Stimulated activated CD4-positive, alpha-beta T cell treated with anti-CD3 and anti-CD28 coated beads, TNF-alpha, amount 100 ng/mL, for 24 hours (primary cell): Measurements from ENCODE around the gene ATXN7.

Experiments used
- DNase-seq, 3 experiments: peaks; one replicate each; pipeline ENCODE4 v3.0.0-alpha.2; 2020; ENCODE audit warnings: low read depth in 3 of 3

ATXN7 gene

DNA sequence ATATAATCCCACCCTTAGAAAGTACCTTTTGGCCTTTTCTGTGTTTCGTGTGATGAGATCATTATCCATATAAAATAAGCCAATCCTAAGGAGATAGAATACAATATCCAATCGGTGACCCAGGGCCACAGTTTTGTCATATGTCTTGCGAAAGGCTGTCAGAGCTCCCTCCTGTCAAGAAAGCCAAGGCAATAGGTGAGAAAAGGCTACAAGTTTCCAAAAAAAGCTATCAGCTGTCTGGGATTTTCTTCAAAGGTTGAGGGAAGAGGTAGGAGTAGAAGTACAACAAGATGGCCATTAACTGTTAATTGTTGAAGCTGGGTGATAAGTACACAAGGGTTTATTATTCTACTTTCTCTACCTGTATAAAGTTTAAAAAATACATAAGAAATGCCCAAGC is 155.6 kb downstream of the ATXN7 start:
- no peak for DNase-seq

DNA sequence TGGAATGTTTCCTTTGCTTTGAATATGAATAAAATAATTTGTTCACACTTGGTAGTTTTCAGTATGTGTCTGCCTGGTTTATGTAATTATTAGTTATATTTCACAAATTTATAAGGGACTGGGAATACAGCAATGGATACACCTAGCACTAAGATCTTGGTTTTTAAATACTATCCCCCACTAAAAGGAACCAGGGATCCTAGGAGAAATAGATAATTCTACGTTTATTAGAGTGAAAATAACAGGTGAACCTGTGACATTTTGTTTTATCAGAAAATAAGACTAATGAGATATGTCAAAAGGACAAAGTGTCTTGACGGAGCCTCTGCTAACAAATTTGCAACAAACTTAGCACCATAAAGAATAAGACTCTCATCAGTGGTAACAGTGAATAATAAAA is 156.2 kb downstream of the ATXN7 start:
- DNase-seq, result no peak

DNA sequence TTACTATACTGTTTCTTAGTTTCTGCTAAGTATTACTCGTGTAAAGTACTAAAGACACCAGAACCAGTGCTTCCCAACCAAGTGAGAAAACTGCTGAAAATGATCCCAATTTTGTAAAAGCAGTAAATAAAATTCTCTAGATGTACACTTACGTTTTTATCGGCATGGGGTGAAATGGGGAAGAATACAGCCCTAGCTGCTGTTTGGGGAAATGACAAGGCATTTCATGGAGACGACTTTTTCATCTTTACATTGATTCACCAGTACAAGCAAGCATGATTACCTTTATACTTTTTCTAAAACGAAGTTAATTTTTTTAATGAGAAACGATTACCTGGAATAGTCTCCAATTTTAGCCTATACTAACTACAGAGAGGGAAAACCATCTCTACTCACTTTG is 158.3 kb downstream of the ATXN7 start:
- DNase-seq, result no peak

DNA sequence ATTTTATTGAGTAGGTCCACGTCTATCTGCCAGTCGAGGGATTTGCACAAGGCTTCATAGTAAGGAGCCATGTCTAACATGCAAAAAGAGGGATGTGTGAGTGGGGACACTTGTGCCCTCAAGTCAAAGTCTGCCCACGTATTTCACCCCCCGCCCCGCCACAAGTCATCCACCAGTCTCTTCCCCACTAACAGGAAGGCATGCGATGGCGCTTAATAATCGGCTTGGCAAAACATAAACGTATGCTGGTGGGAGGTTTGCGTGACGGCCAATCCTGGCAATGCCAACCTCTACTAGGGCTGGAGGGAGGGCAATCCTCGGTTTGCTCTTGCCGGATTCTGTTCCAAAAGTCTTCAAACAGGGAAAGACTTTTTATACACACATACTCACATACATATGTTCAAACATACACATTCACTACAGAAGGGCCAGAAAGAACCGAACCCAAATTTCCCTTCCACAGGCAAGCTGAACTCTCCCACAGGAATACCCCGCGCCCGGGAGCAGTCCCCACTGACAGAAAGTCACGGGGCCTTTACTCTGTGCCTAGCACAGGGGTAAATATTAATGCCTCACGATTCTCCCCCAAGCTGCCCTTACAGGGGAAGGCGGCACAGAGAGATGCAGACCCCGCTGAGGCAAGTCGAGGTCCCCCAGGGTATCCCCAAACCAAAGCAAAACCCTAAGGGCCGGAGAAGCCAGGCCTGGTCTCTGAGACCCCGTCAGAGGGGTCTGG is 159.0 kb downstream of the ATXN7 start:
- peak in 1 of 3 experiments; percentile 4 for DNase-seq

DNA sequence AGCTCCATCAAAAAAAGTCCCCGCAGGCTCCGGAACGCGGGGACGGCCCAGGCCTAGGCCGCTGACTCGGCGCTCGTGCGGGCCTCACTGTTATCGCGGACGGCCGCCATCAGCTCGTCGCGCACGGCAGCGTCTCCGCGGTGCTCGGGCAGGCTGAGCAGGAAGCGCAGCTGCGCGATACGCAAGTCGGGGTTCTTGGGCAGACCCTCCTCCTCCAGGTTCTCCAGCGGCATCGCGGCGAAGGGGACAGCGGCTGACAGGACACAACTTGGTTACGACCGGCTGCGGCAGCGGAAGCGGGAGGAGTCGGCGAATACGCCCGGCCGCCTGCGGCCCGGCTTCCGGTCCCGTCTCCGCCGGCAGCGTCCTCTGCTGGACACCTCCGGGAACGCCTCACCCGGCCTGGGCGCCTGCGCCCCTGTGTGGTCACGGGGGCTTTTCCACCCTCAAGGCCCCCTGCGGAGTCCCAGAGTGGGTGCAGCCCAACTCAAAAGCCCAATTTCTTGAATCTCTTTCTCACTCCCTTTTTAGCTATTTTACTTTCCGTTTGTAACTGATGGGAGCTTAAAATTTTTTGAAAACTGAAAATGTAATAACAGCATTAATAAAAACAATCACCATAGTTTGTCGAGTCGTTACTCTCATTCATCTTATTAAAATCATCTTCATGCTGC is 159.7 kb downstream of the ATXN7 start, which contains the start of gene PSMD6:
Gene PSMD6, minus strand, starts transcription at position 308 of the 674 bp plus-strand sequence. Its CDS starts 75 bp downstream, at position 233.
- peak; percentile 89 to 92 (median 91) for DNase-seq

DNA sequence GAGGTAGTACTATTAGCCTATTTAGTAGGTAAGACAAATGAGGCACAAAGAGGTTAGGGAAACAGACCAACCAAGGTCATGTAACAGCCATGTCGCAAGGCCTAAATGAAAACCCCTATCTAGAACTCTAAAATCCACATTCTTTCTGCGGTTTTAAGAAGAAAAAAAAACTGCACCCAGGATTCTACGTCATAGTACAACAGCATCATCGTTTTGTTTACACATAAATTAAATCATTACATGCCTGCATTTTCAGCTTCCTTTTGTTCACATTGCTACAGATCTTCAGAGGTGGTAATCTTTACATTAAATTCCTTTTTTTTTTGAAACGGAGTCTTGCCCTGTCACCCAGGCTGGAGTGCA is 160.2 kb downstream of the ATXN7 start:
- DNase-seq, result no peak

DNA sequence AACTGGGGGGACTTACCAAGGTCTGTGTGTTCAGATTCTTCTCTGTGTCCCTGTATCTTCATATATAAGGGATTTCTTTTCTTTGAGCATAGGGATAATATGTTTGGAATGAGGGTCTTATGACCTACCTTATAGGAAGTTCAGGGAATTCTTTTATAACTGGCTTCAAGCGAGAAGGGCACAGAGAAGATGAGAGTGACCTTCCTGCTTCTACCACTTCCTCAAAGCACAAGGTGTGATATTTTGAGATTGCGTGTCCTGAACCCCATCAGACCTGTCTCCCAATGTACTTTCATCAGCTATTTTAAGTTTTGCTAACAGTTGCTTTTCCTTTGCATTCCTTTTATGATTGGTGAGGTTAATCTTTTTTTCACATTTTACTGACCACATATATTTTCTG is 162.7 kb downstream of the ATXN7 start:
- no peak for DNase-seq

DNA sequence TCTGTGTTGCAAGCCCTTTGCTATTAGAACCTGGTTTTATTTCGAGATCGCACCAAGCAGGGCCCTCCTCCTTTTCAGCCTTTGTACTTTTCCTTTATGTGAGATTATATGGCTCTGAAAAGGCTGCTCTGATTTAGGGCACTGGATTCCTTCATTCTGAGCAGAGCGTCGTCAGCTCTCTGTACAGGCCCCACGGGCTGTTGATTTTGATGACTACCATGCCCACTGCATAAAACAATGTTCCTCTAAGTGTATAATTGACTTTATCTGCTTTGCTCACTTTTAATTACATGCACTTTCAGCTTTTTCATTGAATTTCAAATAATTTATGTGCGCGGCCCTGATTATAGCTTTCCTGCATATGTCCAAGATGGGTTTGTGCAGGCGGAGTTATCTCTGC is 164.0 kb downstream of the ATXN7 start:
- no peak for DNase-seq

DNA sequence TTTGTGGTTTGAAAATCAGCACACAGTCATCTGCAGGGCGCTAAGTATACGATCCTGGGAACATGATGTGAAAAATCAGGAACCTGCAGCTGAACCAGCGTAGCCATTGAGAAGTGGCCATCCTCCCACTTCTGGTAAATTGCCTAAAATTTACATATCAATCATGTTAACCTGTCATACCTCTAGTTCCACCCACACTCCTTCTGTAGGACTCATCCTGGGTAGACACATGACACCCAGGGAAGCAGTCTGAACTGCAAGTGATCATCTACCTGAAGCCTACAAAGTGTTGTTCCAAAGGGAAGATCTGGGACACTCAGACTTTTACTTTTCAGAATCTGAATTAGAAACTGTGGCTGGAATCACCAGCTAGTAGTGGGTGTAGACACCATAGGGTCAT is 165.1 kb downstream of the ATXN7 start:
- DNase-seq, result no peak

DNA sequence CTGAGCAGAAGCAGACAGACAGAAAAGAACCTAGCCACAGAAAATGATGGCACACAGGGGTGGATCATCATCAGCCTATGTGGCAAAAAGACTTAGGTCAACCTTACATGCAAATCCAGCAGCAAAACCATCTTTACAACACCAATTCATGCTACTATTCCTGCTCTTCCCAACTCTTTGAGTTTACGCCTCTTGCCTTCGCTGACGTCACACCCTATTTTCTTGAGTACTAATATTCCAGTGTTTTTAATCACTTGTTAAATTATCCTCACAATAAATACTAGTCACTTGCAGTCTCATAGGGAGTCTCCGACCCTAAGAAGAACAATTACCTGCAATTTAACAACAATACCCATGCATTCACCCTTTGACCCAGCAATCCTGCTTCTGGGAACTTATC is 165.6 kb downstream of the ATXN7 start:
- no peak for DNase-seq

DNA sequence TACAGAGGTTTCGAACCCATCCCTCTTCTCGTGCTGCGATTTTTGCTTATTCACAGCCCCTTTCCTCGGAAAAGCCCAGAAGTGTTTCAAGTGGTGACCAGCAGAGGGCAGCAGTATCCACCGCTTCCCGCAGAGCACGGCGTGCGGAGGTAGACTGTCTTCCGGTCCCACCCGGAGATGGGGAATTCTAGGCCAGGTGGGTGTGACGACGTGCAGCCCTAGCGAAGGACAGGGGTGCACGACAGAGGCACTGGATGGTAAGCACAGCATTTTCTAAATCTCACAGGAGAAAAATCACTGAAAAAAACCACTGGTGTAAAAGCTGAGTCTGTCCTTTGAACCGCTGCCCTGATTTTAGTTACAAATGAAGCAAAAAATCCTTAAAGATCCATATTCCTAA is 167.1 kb downstream of the ATXN7 start:
- DNase-seq, result peak; percentile 64 to 78 (median 69)

DNA sequence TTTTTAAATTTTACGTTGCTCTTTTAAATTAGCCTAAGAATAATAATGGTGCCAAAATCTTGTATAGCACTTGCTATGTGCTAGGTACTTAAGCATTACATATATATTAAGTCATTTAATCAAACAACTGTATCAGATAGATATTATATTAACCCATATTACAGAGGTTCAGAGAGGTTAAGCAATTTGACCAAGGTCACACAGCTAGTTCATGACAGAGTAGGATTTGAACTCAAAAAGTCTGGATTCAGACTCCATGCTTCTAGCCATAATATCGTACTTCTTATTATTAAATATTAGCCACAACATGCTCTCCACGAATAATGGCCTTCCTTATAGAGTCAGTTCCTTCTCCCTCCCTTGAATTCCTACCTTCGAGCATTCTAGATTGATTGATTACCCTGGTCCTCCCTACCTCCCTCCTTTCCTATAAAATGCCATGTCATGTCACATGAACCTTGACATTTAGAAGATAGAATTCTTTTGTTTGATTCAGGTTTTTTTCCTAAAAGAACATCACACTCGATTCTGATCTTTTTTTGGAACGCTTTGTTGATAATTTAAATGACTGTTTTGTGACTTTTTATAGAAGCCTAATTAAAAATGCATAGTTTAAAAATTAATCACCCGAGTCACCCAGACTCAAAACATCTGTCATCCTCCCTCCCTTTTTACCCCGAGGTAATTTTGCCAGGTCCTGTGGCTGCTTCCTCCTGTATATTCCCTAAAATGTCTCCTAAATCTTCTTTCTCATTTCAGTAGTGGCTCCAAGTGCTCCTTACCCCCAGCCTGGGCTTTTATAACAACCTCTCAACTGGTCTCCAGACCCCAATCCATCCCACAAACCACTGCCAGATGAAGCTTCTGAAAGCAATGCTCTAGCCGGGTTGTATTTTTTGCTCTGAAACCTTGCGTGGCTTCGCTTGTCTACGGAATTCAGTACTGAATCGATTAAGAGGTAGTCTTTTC is 168.2 kb downstream of the ATXN7 start:
- no peak for DNase-seq

DNA sequence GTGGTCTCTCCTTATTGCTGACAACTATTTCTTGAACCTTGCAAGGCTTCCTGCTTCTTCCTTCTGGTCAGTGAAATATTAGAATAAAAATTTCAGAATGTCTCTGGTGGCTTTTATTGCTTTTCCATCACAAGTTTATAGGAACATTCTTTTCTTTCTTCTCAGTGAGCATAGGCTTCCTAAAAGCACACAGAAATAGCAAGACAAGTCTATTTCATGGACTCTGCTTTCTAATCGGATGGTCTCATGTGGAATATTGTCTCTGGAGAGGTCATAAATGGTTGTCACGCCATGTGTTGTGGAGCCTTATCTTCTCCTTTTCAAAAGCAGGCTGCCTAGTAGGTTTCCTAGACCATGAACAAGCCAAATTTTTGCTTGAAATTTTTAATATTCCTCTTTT is 169.4 kb downstream of the ATXN7 start:
- DNase-seq, result no peak

DNA sequence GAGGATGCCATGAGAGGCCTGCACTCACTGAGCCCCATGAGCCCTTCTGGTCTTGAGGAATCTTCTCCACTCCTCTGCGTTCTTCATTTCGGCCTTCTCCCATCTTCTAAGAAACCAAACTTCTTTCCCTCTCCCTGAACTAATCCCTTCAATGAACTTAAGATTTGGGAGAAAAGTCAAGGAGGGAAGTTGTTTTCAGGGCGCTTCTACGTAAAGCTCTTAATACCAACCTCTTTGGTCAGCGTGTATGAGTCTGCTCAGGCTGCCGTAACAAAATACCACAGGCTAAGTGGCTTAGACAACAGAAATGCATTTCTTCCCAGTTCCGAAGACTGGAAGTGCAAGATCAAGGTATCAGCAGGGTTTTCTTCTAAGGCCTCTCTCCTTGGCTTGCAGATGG is 173.4 kb downstream of the ATXN7 start:
- no peak for DNase-seq

DNA sequence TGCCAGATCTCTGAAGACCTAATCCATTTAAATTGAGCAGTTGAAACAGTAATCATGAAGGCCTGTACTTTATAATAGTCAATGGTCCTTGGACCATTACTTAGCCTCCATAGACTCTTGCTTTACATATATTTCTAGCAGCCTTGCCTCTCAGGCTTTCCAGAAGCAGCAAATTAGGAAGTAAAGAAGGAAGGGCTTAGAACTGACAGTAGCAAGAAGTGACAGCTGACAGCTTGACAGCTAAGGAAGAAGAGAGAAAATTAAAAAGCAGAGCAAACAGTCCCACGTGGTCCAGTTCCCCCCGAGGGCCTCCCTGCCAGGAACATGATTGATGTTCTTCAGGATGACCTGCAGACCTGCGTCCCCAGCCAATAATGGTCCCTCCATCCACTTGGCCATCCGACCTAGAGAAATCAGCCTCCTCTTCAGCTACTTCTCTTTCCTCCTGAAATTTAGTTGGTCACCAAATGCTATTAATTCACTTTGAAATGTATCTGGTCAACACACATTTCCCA is 174.6 kb downstream of the ATXN7 start:
- no peak for DNase-seq

DNA sequence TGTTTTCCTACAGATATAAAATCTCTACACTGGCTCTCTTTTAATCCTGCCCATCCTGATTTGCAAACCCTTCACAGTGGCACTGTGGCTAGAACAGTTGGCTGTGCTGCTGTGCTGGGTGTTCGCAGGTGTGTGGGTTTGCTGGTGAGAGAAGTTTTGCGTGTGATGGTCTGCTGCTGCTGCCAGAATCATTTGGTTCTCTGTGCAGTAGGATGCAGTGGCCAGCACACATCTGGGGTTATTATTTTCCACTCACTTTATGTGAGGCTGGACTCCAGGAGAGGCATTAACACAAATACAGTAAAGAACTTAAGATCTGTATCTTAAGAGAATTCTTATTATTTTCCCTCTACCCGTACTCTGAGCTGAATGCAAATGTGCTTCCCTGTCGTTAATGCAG is 175.7 kb downstream of the ATXN7 start:
- no peak for DNase-seq

DNA sequence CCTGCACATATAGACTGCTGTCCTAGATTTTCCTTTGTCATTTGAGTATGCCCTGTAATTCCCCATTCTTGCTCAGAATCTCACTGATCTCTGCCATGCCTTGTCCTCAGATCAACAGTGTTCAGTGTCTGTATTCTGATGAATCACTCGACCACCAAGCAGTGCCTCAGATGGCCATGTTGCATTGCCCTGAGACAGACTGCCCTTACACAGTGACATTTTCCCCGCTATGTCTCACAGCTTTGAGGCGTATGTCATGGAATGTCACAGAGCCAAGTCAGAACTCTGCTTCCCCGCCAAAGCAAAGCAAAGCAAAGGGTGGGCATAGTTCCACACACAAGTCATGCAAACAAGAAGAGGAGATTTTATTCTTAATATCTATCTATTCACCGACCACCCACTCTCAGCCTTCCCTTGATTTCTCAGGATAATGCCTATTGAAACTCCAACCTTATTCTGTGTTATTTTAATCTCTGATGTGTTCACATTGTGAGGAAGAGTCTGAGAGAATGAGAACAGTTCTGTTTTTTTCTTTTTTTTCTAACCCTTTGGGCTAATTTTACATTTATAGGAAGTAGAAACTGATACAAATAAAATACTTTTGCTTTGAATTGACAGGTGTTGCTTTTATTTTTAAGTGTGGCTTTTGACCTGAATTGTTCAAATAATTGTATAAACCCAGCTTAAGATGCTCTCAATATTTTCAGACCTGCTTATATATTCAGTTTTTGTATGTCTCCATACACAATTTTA is 176.5 kb downstream of the ATXN7 start:
- DNase-seq, result no peak

DNA sequence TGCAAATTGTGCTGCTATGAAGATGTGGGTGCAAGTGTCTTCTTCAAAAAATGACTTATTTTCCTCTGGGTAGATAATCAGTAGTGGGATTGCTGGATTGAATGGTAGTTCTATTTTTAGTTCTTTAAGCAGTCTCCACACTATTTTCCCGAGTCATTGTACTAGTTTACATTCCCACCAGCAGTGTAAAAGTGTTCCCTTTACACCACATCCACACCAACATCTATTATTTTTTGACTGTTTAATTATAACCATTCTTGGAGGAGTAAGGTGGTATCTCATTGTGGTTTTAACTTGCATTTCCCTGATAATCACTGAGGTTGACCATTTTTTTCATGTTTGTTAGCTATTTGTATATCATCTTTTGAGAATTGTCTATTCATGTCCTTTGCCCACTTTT is 179.3 kb downstream of the ATXN7 start:
- no peak for DNase-seq

DNA sequence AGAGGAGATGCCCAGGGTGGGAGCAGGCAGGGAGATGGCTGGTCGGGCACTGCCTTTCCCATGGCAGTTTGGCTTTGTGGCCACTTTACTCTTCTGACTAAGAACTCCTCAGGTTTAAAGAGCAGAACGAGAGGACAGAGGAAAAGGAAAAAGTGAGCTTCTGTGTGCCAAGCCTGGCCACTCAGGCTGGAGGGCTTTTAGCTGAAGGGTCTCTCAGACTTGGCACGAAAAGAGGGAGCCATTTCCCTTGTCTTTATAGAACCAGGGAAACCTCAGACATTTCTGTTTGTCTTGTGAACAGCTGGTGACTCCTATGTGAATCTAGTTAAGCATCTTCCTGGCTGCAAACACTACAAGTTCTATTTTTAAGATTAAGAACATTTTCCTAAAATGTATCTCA is 182.9 kb downstream of the ATXN7 start:
- DNase-seq, result no peak

DNA sequence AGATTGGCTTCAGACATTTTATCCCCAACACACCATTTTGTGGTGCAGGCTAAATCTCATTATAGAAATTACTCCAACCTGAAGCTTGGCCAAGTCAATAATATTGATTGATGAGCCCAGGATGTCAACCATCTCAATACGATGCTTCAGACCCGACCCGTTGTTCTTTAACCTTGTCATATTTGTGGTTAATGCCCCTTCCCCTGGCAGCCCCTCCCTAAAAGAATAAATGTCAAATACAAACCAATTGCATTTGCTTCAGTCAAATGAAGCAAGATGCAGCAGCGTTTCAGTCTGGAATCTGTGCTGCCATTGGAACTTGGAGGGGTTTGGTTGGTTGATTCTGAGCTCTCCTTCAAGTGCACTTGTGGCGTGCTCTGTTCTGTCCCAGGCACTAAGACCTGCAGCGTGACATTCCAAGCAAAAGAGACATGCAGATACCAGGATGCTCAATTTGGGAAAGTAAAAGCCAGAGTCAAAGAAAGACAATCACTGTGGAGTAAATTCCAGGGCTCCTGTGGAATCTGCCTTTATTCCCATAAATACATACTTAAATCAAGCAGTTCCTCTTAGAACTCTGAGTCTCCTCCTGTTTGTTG is 183.4 kb downstream of the ATXN7 start:
- no peak for DNase-seq

DNA sequence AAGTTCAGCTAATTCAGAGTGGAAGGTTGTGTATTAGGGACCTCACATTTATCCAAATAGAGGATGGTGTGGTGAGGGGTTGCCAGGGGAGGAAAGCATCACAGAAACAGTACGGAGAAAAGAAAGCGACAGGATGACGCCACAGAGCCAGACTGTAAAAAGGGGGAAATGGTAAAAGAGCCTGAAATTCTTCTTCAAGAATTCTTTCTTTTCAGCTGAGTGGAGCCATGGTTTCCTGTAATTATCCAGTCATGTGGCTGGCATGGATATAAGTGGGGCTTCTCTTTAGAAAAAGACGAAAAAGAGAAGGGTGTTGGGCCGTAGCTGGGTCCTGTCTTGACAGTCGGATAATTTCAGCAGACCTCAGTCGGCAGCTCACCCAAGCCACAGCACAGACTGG is 184.1 kb downstream of the ATXN7 start:
- no peak for DNase-seq
